ENCODE results near the gene ZNF428. TPM values are rescaled to one million over a fixed set of nuclear protein-coding genes. Genes with fewer than 3 reads are reported as not detected.
"Not testable (repeated sequence)": the region's sequence is repeated elsewhere in the genome, so short reads cannot be mapped to it uniquely, and the experiment has no call there.

ZNF428 gene
- total and polyA plus RNA-seq, 2 donors = 27.4 to 51.5 TPM

GRCh38 chr19:43589277-43589676 is 30.2 kb downstream of the ZNF428 start:
- peaks cover 5% of the 10 kb centered on the region for H3K36me3 ChIP-seq (ENCODE audit: insufficient read depth)
- WGBS = 86% methylated on average over 5 of the region's 5 CpGs
- no peak for DNase-seq (ENCODE audit: extremely low spot score)

GRCh38 chr19:43587029-43587428 is 32.4 kb downstream of the ZNF428 start:
- H3K4me3 ChIP-seq (ENCODE audit: low read depth, low read length); DNase-seq (ENCODE audit: extremely low spot score); H3K36me3 ChIP-seq (ENCODE audit: insufficient read depth); H3K27ac ChIP-seq (ENCODE audit: low read depth); H3K4me1 ChIP-seq (ENCODE audit: insufficient read depth): not testable (repeated sequence)
- 94% methylated on average over 3 of the region's 3 CpGs for WGBS

More at GRCh38 chr19:43589277-43589676, 30.2 kb downstream of the ZNF428 start:
- Histone ChIP-seq H3K4me1 (ENCODE audit: insufficient read depth) (no peaks in the 10 kb centered on the region), H3K4me3 (ENCODE audit: low read depth, low read length) (no peak overlapping the region), H3K27ac (ENCODE audit: low read depth) (no peak overlapping the region)

- Histone ChIP-seq H3K4me3 (ENCODE audit: low read depth, low read length) (no peak overlapping the region), H3K4me1 (ENCODE audit: insufficient read depth) (no peaks in the 10 kb centered on the region), H3K27ac (ENCODE audit: low read depth) (no peak overlapping the region), H3K36me3 (ENCODE audit: insufficient read depth) (no peaks in the 10 kb centered on the region)
- WGBS = 82% methylated on average over 2 of the region's 2 CpGs
- no peak for DNase-seq (ENCODE audit: extremely low spot score)
Observed at GRCh38 chr19:43586346-43586745, 33.1 kb downstream of the ZNF428 start.

GRCh38 chr19:43584484-43584883 is 34.9 kb downstream of the ZNF428 start:
- no peak overlapping the region for H3K4me3 ChIP-seq (ENCODE audit: low read depth, low read length)
- no peak for DNase-seq (ENCODE audit: extremely low spot score)
- no peak overlapping the region for H3K27ac ChIP-seq (ENCODE audit: low read depth)
- H3K4me1 ChIP-seq (ENCODE audit: insufficient read depth) = peaks cover 1% of the 10 kb centered on the region
- 96% methylated on average over 1 of the region's 1 CpG for WGBS
- no peaks in the 10 kb centered on the region for H3K36me3 ChIP-seq (ENCODE audit: insufficient read depth)

- Histone ChIP-seq H3K4me3 (ENCODE audit: low read depth, low read length) (no peak overlapping the region), H3K36me3 (ENCODE audit: insufficient read depth) (no peaks in the 10 kb centered on the region), H3K27ac (ENCODE audit: low read depth) (no peak overlapping the region), H3K4me1 (ENCODE audit: insufficient read depth) (peaks cover 1% of the 10 kb centered on the region)
- DNase-seq (ENCODE audit: extremely low spot score) = no peak
- WGBS = 95% methylated on average over 2 of the region's 2 CpGs
Observed at GRCh38 chr19:43582495-43582894, 36.9 kb downstream of the ZNF428 start.

- 62% methylated on average over 7 of the region's 7 CpGs for WGBS
- Histone ChIP-seq H3K4me3 (ENCODE audit: low read depth, low read length) (no peak overlapping the region), H3K27ac (ENCODE audit: low read depth) (no peak overlapping the region), H3K36me3 (ENCODE audit: insufficient read depth) (no peaks in the 10 kb centered on the region), H3K4me1 (ENCODE audit: insufficient read depth) (peaks cover 1% of the 10 kb centered on the region)
- DNase-seq (ENCODE audit: extremely low spot score) = no peak
Observed at GRCh38 chr19:43581467-43581866, 38.0 kb downstream of the ZNF428 start.

GRCh38 chr19:43578787-43579186 is 40.6 kb downstream of the ZNF428 start:
- Histone ChIP-seq H3K4me1 (ENCODE audit: insufficient read depth) (peaks cover 1% of the 10 kb centered on the region), H3K36me3 (ENCODE audit: insufficient read depth) (no peaks in the 10 kb centered on the region), H3K4me3 (ENCODE audit: low read depth, low read length) (no peak overlapping the region), H3K27ac (ENCODE audit: low read depth) (no peak overlapping the region)
- 86% methylated on average over 3 of the region's 3 CpGs for WGBS
- no peak for DNase-seq (ENCODE audit: extremely low spot score)

GRCh38 chr19:43575955-43576878 is 43.2 kb downstream of the ZNF428 start:
- H3K27ac ChIP-seq (ENCODE audit: low read depth) = peak overlapping the region; percentile 35
- no peak overlapping the region for H3K4me3 ChIP-seq (ENCODE audit: low read depth, low read length)
- H3K36me3 ChIP-seq (ENCODE audit: insufficient read depth) = no peaks in the 10 kb centered on the region
- peaks cover 1% of the 10 kb centered on the region for H3K4me1 ChIP-seq (ENCODE audit: insufficient read depth)
- DNase-seq (ENCODE audit: extremely low spot score) = no peak
- 64% methylated on average over 37 of the region's 37 CpGs for WGBS

GRCh38 chr19:43575156-43575950 is 44.1 kb downstream of the ZNF428 start, which contains the start of the genes PINLYP and XRCC1:
PINLYP (plus strand) TSS chr19:43575801; CDS start chr19:43577192, 1,391 bp downstream.
XRCC1 (minus strand) TSS chr19:43575527; CDS start chr19:43575458, 69 bp downstream.
- Histone ChIP-seq H3K4me3 (ENCODE audit: low read depth, low read length) (peak within 1 kb of the TSS; percentile 64), H3K36me3 (ENCODE audit: insufficient read depth) (no peaks in the 10 kb centered on the region), H3K27ac (ENCODE audit: low read depth) (peak within 1 kb of the TSS; percentile 41), H3K4me1 (ENCODE audit: insufficient read depth) (no peaks in the 10 kb centered on the region)
- under 1% methylated on average over 51 of the region's 51 CpGs for WGBS
- DNase-seq (ENCODE audit: extremely low spot score) = peak; percentile 99

GRCh38 chr19:43574424-43575155 is 44.8 kb downstream of the ZNF428 start:
- Histone ChIP-seq H3K27ac (ENCODE audit: low read depth) (no peak overlapping the region), H3K4me3 (ENCODE audit: low read depth, low read length) (peak overlapping the region; percentile 64), H3K36me3 (ENCODE audit: insufficient read depth) (no peaks in the 10 kb centered on the region), H3K4me1 (ENCODE audit: insufficient read depth) (no peaks in the 10 kb centered on the region)
- DNase-seq (ENCODE audit: extremely low spot score) = no peak
- WGBS = 29% methylated on average over 12 of the region's 12 CpGs

- Histone ChIP-seq H3K27ac (ENCODE audit: low read depth) (no peak overlapping the region), H3K4me3 (ENCODE audit: low read depth, low read length) (no peak overlapping the region), H3K36me3 (ENCODE audit: insufficient read depth) (no peaks in the 10 kb centered on the region), H3K4me1 (ENCODE audit: insufficient read depth) (no peaks in the 10 kb centered on the region)
- WGBS = 89% methylated on average over 3 of the region's 3 CpGs
- DNase-seq (ENCODE audit: extremely low spot score) = no peak
Observed at GRCh38 chr19:43572171-43572588, 47.2 kb downstream of the ZNF428 start.

GRCh38 chr19:43570174-43570791 is 49.1 kb downstream of the ZNF428 start:
- Histone ChIP-seq H3K4me1 (ENCODE audit: insufficient read depth) (no peaks in the 10 kb centered on the region), H3K4me3 (ENCODE audit: low read depth, low read length) (no peak overlapping the region), H3K36me3 (ENCODE audit: insufficient read depth) (no peaks in the 10 kb centered on the region), H3K27ac (ENCODE audit: low read depth) (no peak overlapping the region)
- no peak for DNase-seq (ENCODE audit: extremely low spot score)
- WGBS = 94% methylated on average over 5 of the region's 5 CpGs

GRCh38 chr19:43569657-43570056 is 49.8 kb downstream of the ZNF428 start:
- Histone ChIP-seq H3K27ac (ENCODE audit: low read depth) (no peak overlapping the region), H3K36me3 (ENCODE audit: insufficient read depth) (no peaks in the 10 kb centered on the region), H3K4me1 (ENCODE audit: insufficient read depth) (no peaks in the 10 kb centered on the region), H3K4me3 (ENCODE audit: low read depth, low read length) (no peak overlapping the region)
- no peak for DNase-seq (ENCODE audit: extremely low spot score)
- WGBS = 71% methylated on average over 5 of the region's 5 CpGs

Data from urinary bladder (tissue), 4 donors.